Limb (tissue), 2 donors: ENCODE measurements around the gene MED10.

Experiments
- DNase-seq, 2 donors: peaks; one replicate each; pipeline ENCODE4 v3.0.0-alpha.2; 2016; ENCODE audit errors: extremely low spot score in 2 of 2

MED10 gene

GRCh38 chr5:6353602-6354302 is 24.6 kb downstream of the MED10 start:
- no peak for DNase-seq

- no peak for DNase-seq
These were observed 27.9 kb downstream of the MED10 start for GRCh38 chr5:6350277-6351090.

GRCh38 chr5:6349387-6349786 is 29.0 kb downstream of the MED10 start:
- no peak for DNase-seq

DNA sequence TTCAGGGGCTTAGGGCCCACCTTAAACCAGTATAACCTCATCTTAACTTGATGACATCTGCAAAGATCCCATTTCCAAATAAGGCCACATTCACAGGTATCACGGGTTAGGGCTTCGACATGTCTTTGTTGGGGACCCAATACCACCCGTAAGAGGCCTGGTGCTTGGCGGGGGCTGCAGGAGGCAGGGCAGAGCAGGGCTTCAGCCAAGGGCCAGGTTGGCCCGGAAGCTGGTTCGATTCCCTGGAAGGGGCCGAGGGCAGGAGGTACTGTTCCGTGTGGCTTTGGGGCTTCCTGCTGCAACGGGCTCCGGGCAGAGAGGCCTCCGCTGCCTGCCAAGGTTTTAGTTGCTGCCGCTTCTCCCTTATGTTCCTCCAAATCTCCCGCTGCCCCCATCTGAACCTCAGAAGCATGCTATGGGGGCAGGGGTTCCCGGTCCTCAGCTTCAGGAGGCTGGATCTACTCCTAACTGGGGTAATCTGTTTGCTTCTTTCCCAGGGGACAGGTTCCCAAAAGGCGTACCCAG is 29.8 kb downstream of the MED10 start:
- DNase-seq, result no peak

- no peak for DNase-seq
These were observed 30.7 kb downstream of the MED10 start for GRCh38 chr5:6347673-6348072.

DNA sequence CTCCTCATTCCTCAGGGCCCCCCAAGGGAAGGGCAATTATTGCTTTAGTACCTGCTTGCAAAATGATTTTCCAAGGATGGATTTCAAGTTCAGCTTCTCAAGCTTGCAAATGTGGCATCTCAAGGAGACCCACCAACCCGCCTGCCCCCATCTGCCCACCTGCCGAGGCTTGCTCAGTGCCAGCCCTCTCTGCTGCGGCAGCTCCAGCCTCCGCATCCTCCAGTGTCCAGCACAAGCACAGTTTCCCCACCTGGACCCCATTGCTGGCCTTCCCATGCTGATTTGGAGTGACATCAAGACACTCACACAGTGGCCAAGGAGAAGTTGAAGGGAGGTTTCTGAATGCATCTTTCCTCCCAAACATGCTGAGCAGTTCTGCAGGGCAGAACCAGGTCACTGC is 31.2 kb downstream of the MED10 start:
- no peak for DNase-seq

- DNase-seq, result no peak
These were observed 33.8 kb downstream of the MED10 start for GRCh38 chr5:6344593-6344989.

DNA sequence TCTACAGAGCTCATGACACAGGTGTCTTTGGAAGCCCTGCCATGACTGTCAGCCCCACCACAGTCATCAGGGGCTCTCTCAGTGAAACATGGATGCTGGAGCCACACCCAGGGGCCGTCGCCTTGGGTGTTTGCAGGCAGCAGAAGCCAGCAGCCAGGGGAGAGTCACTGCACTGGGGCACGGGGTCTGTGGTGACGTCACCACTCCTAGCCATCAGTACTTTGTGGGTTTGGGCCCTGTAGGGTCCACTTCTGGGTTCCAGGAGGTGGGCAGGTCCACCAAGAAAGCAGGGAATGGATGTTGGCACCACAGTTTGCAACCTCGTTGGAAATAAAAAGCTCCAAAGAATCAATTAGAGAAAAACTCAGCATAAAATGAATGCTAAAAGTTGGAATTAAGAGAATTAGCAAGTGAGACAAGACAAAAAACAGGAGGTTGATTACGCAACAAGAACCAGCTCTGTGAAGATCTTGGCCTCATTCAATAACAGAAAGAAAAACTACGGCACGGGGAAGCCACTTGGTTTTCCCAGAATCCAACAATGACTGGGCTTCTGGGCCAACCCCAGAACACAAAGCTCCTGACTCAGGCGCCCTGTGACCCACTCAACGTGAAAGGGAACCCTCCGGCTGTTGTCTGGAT is 34.3 kb downstream of the MED10 start:
- no peak for DNase-seq

DNA sequence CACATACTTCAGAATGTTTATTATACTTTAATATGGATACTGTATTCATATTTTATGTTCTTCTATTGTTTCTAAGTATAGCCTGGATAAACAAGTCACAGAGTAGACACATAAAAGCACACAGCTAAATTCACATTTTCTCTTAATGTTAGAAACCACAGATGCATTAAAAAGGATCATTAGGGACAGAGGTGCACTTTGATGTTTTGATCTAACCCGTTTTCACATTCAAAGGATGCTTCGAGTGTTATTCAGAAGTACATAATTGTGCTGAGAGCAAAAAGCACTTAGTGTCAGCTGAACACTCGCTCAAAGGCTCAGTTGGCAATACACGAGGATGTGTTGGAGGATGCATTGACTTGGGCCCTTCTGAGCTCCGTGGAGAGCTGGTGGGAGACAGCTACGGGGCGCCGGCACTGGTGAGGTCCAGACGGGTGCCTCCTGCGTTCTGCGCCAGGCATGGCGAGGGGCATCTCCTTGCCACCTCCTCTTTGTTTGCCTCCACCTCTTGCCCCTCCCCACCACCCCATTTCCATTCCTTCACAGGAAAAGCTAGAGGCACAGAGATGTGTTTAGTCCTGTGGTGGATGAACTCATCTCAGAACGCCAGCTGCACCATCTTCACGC is 35.5 kb downstream of the MED10 start:
- no peak for DNase-seq

DNA sequence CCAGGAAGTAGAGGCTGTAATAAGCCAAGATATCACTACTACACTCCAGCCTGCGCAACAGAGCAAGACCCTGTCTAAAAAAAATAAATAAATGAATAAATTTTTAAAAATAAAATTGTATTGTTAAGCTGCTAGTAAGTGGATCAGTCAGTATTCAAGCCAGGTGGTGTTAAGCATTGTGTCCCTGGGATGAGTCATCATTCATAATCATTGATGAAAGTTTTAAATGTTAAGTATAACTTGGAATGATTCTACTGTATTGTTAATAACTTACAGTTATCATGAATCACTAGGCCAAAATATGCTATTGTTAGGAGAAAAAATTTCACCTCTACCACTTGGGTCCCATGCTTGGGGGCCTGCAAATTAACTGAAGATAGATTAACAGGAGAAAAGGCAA is 38.2 kb downstream of the MED10 start:
- no peak for DNase-seq

- no peak for DNase-seq
These were observed 39.5 kb downstream of the MED10 start for GRCh38 chr5:6338871-6339270.

GRCh38 chr5:6338135-6338534 is 40.2 kb downstream of the MED10 start:
- DNase-seq, result no peak

GRCh38 chr5:6333182-6333905 is 45.0 kb downstream of the MED10 start:
- no peak for DNase-seq

DNA sequence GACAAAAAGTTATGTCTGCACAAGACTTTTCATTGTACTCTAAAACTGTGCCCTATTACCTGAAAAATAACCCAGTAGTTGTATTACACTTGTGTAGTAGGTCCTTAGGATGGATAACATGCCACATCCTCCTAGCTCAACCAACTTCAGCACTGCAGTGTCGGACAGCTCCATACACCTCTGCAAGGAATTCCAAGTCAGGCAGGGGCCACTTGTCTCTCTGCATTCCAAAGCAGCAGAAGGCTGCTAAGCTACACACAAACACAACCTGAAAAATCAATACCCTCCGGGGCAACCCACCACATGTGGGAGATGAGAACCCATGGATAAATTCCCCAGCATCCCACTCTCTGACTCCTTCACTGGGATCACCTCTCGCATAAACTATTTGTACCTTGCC is 50.2 kb downstream of the MED10 start:
- DNase-seq, result peak; percentile 8 to 69

- DNase-seq, result no peak
These were observed 51.6 kb downstream of the MED10 start for GRCh38 chr5:6326776-6327175.

GRCh38 chr5:6322163-6322713 is 56.1 kb downstream of the MED10 start:
- DNase-seq, result no peak
